COLO829 (cell line): ENCODE measurements around the gene DHRS12.

Source experiments
- DNase-seq: peaks from one replicate; pipeline ENCODE4 v3.0.0; 2012; ENCODE audit warnings: low spot score

DHRS12 gene

GRCh38 chr13:51759240-51759639 is 44.7 kb downstream of the DHRS12 start:
- no peak for DNase-seq

- no peak for DNase-seq
Observed at GRCh38 chr13:51758691-51759090, 45.3 kb downstream of the DHRS12 start.

GRCh38 chr13:51756651-51757050 is 47.3 kb downstream of the DHRS12 start:
- DNase-seq = no peak

- DNase-seq = no peak
Observed at GRCh38 chr13:51747438-51748434, 56.2 kb downstream of the DHRS12 start.

- DNase-seq = no peak
Observed at GRCh38 chr13:51746802-51747201, 57.2 kb downstream of the DHRS12 start.

GRCh38 chr13:51745243-51745642 is 58.7 kb downstream of the DHRS12 start:
- DNase-seq = no peak

GRCh38 chr13:51742611-51743010 is 61.4 kb downstream of the DHRS12 start:
- DNase-seq = no peak

GRCh38 chr13:51742031-51742430 is 61.9 kb downstream of the DHRS12 start:
- DNase-seq = no peak

- no peak for DNase-seq
Observed at GRCh38 chr13:51740698-51741097, 63.3 kb downstream of the DHRS12 start.

GRCh38 chr13:51739027-51739764 is 64.8 kb downstream of the DHRS12 start:
- no peak for DNase-seq

GRCh38 chr13:51738226-51738905 is 65.6 kb downstream of the DHRS12 start:
- no peak for DNase-seq

- DNase-seq = no peak
Observed at GRCh38 chr13:51737609-51738008, 66.4 kb downstream of the DHRS12 start.

- DNase-seq = no peak
Observed at GRCh38 chr13:51734786-51735185, 69.2 kb downstream of the DHRS12 start.

- DNase-seq = no peak
Observed at GRCh38 chr13:51733374-51734298, 70.3 kb downstream of the DHRS12 start.

- peak; percentile 72 for DNase-seq
Observed at GRCh38 chr13:51731759-51732158, 72.2 kb downstream of the DHRS12 start.

- no peak for DNase-seq
Observed at GRCh38 chr13:51730927-51731326, 73.0 kb downstream of the DHRS12 start.

GRCh38 chr13:51729866-51730553 is 74.0 kb downstream of the DHRS12 start:
- peak; percentile 42 for DNase-seq

- no peak for DNase-seq
Observed at GRCh38 chr13:51728972-51729371, 75.0 kb downstream of the DHRS12 start.

- DNase-seq = no peak
Observed at GRCh38 chr13:51728275-51728673, 75.7 kb downstream of the DHRS12 start.

- DNase-seq = no peak
Observed at GRCh38 chr13:51727634-51728274, 76.2 kb downstream of the DHRS12 start.
